HG02852 (cell line): Measurements from ENCODE around the gene UQCRH.
A peak's percentile ranks its signal among the peaks of the same experiment; 100 is the strongest.

Experiments used
- ATAC-seq: cut with Tn5 transposase; IDR thresholded peaks from one replicate; pipeline ENCODE4 v1.9.1; 2021; ENCODE audit warnings: mild to moderate bottlenecking, moderate library complexity; ENCODE audit not compliant: unreplicated experiment

UQCRH gene

DNA sequence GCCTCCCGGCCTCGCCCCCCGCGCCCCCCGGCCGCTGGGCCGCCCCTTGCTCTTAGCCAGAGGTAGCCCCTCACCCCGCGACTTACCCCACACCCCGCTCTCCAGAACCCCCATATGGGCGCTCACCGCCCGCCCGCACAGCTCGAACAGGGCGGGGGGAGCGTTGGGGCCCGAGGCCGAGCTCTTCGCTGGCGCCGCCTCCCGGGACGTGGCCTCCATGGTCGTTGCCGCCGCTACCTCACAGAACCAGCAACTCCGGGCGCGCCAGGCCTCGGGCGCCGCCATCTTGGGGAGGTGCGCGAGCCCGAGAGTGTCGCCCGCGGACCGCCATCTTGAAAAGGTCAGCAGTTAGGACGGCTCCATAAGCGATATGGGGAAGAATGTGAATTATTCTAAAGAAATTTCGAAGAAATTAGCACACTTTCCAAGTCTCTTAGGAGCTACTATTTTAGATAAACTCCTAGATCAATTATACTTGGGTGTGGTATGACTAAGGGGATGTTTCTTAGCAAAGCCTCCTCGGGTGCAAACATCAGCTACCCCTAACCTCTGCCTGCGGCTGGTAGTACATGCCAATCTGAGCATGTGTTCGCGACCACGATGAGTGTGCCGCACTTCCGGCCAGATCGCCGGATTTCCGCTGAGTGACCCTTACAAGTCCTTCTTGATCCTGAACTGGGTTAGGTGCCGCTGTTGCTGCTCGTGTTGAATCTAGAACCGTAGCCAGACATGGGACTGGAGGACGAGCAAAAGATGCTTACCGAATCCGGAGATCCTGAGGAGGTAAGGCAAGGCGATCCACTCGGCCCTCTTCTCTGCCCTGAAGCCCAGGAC is at the start of gene UQCRH, which contains the start of gene LRRC41:
TSS of gene UQCRH (plus strand) at position 661 of the 834 bp plus-strand sequence. CDS start at position 730, 69 bp downstream.
TSS of gene LRRC41 (minus strand) at position 579 of the 834 bp plus-strand sequence. CDS start at position 285, 294 bp downstream.
- ATAC-seq: peak; percentile 70

DNA sequence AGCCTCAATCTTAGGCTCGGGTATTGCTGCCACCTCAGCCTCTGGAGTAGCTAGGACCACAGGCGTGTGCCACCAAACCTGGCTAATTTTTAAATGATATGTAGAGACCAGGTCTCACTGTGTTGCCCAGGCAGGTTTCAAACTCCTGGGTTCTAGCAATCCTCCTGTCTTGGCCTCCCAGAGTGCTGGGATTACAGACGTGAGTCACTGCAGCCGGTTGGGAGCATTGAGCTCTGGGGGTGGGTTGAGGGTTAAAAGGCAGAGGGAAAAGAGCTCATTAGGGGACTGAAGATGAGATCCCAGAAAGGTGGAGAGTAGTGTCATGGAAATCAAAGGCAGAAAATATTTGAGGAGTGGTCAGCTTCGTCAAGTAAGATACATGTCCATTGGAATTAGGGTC is 48.8 kb upstream of the UQCRH start:
- ATAC-seq: no peak

DNA sequence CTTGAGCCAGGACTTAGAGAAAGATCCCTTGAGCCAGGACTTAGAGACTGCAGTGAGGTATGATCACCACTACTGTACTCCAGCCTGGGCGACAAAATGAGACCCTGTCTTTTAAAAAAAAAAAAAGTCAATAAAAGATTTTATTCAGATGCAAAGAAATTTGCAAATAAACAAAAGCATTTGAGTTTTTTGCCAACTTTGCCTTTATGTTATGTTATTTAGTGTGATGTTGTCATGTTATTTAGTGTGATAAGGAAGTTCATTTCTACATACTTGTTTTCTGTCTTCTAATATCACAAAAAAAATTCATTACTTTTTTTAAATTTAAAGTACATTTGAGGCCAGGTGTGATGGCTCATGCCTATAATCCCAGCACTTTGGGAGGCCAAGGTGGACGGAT is 47.0 kb upstream of the UQCRH start:
- no peak for ATAC-seq

DNA sequence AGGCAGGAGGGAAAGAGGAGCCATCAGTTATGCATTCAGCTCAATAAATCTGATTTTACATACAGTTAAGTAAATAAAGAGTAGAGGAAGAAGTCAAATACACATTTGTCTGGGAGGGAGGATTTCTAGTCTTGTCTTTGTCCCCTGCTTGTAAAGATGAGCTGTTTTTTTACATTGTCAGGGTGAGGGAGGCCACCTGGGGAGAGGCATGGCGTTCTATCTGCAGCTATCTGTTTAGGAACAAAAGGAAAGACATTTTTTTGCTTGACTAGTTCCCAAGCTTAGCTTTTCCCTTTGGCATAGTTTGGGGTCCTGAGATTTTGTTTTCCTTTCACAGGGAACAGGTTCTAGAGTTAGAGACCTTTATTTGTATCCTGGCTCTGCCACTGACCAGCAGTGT is 41.0 kb upstream of the UQCRH start:
- ATAC-seq: no peak

DNA sequence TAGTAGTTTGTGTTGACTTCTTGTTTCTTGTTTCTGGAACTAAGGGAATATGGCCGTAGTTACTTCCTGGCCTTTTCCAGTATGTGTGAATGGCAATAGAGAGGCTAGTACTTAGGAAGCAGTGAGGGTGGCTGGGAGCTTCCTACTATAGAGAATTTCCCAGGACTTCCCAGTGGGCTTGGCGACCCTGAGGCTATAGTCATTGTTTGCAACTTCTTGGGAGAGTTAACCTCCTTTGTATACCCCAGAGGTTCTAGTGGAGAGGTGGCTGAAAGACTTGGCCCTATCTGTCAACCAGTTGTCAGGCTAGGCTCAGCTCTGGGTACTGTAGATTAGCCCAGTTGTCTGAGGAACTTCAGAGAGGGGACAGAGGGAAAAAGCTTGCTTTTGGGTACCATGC is 40.4 kb upstream of the UQCRH start:
- no peak for ATAC-seq

DNA sequence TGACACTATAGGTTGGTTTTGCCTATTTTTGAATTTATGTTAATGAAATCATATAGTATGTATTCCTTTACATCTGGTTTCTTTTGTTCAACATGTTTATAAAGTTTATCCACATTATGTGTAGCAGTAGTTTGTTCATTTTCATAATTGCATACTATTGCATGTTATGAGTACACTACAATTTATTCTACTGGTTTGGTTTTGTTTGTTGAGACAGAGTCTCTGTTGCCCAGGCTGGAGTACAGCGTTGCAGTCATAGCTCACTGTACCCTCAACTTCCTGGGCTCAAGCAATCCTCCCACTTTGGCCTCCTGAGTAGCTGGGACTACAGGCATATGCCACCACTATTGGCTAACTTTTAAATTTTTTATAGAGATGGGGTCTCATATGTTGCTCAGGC is 34.9 kb upstream of the UQCRH start:
- ATAC-seq: no peak

DNA sequence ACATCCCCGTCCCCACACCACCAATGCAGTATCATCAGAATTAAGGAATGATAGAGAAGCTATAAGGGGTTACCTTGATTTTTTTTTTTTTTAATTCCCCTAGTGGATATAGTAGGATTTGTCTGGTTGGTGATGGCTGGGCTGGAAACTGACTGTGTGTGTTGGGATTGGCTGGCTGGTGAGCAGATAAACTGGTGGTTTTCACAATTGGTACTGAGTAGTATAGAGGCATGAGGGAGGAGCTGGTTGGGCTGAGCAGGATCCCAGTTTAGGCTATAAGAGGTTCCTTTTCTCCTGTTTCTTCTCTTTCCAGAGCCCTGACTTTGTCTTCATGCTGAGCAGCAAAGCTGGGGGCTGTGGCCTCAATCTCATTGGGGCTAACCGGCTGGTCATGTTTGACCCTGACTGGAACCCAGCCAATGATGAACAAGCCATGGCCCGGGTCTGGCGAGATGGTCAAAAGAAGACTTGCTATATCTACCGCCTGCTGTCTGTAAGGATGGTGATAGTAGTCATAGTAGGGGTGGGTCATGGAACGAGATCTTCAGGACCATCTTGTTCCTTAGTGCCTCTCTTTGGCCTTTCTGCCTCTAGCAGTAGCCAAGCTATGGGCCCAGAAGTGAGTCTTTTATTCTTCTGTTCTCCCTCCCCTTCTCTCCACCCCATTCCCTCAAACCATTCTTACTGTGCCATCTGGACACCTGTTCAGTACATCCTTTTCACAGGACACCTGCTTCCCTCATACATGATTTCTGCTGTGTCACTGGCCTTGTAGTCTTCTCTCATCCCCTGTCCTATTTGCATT is 29.1 kb upstream of the UQCRH start:
- ATAC-seq: no peak

DNA sequence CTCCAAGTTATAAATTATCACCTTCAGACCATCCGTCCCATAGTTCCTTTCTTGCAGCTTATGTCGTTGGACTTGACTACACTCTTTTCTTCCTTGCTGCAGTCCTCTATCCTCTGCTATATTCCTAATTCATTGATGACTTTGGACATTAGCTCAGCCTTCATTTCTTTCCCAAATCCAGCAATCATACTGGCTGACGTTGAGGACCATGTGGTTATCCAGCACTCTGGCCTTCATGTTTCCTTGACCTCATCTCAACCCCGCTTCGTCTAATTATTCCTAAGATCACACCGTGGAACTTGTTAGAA is 28.5 kb upstream of the UQCRH start:
- no peak for ATAC-seq

DNA sequence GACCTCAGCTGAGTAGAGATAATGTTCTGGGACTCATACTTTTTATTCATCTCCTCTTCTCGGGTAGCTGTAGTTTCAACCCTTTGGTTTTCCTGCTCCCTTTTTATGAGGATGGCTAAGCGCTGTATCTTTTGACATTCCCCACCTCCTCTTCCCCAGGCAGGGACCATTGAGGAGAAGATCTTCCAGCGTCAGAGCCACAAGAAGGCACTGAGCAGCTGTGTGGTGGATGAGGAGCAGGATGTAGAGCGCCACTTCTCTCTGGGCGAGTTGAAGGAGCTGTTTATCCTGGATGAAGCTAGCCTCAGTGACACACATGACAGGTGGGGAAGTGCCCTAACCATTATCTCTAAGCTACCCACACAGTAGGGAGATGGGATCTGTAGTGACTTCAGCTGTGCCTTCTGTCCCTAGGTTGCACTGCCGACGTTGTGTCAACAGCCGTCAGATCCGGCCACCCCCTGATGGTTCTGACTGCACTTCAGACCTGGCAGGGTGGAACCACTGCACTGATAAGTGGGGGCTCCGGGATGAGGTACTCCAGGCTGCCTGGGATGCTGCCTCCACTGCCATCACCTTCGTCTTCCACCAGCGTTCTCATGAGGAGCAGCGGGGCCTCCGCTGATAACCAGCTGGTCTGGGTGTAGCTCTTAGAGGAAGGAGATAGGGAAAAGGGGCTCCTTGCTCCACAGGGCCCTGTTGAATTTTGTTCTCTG is 25.7 kb upstream of the UQCRH start:
- ATAC-seq: no peak

DNA sequence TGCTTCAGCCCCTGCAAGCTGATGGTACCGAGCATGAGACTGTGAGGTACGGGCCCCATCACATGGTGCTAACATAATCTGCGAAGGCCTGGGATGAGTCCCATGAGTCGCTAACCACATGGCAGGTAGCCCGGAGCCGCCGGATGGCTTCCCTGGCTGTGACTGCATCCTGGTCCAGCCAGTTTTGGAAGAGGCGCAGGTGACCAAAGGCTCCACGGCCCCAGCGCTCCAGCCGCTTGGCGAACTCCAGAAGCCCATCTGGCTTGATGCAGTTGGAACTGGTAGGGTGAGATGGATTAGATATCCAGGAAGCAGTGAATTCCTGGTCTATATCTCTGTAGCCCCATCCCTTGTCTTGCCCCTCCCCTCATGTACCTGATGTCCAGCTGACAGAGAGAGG is 24.7 kb upstream of the UQCRH start:
- no peak for ATAC-seq

DNA sequence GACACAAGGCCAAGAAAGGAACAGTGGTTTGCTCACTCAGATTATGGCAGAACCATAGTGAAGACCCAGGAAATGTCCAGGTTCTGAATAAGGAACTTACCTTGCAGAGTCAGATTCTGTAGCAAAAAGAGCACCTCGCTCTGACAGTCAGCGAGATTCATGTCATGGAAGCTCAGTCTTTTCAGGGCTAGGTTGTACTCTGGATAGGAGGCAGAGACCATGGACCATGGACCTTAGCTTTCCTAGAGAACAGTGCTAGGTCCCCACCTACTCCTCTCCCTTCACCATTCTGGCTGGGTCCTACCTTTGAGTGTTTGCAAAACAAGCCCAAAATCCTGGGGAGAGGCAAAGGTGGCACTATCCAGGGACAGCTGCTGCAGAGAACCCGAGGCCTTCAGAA is 23.4 kb upstream of the UQCRH start:
- no peak for ATAC-seq

DNA sequence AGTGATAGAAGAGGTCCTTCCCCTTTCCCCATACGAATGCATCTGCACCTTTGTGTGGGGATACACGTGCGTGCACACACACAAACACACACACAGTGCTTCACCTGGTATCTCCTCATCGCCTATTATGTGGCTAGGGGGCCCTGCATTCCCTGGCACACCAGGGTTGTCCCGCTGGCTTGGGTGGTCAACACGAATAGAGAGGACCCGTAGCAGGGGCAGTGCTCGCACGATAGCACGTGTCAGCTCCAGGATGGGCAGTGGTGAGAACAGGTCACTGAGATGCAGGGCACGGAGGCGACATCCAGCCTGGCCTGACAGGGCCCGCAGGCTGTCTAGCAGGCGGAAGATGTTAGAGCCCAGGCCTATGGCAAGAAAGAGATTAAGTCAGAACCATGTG is 22.5 kb upstream of the UQCRH start:
- ATAC-seq: no peak

DNA sequence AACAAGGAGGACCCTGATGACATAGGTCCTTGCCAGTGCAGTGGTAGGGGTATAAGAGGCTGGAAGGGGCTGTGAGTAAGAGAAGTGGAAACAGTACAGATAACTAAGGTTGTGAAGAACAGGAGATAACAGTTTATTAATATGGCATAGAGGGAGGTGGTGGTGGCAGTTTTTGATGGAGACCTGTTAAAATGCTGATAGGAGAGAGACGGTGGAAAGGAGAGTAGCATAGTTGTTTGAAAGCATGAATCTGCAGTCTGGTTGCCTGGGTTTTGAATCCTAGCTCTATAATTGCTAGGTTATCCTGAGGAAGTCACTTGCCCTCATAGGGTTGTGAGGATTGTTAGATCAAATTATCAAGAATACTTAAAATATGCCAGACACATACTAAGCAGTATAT is 19.4 kb upstream of the UQCRH start:
- no peak for ATAC-seq

DNA sequence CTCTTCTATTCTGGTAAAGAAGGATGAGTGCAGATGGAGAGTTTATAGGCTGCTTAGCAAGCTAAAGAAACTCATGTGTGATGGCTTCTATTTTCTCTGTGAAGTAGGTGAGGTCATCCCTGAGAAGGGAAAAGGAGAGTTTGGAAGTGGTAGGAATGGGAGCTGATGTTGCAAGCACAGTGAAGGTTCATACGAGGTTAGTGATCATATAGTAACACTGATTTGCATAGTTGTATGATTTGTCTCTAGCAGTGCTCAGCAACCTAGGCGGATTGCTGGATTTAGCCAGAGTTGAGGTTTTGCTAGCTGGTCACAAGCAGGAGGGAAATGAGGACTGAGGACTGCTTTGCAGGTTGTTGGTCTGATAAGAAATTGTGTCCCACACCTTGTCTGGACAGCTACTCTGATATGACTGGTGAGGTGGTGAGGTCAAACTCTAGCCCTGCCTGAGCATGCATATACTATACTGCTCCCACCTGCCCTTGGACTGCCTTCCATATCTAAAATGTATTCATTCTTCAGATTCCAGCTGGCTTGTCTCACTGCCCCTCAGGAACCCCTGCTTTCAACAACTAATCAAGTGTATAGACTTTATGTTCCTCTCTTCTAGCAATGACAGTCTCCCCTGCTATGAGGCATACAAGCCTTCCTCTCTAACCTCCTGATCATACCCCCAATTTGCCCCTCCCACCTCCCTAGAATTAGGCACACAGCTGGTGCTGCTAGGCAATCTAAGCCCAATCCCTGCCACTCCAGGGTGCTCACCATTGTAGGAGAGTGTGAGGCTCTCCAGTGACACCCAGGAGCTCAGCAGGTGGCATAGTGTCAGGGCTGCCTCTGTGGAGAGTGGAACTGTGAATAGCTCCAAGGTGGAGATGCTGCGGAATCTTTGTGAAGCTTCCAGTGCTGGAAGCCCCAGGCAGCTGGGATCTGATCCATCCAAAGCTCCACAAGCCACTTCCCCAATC is 18.6 kb upstream of the UQCRH start:
- ATAC-seq: no peak

DNA sequence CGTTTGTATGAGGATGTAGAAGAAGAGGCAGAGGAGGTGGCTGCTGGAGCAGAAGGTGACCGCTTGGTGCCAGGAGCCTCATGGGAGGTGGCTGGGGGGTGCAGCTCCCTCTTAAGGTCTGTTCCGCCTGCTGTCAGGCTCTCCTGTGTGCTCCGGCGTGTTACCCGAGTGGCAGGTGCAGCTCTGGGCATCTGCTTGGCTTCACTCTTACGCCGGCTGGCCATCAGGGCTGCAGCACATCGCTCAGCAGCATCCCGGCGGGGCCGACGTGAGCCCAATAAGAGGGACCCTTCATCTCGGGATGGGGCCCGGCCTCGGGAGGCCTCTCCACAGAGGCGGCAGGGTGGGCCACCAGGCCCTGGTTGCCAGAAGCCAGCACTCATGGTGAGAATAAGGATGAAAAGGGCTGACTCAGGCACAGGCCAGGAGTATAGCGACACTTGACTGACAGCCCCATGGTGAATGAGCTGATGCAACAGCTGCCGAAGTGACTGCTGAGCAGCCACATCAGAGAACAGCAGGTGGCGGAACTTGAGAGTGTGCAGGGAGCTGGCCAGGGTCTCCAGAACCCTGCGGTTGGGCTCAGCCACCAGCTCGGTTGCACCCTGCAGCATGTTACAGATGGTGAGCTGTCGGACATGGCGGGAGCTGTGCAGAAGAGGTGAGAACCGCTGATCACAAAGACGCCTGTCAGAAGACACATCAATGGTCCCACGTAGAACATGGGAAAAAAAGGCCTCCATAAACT is 17.6 kb upstream of the UQCRH start:
- no peak for ATAC-seq

DNA sequence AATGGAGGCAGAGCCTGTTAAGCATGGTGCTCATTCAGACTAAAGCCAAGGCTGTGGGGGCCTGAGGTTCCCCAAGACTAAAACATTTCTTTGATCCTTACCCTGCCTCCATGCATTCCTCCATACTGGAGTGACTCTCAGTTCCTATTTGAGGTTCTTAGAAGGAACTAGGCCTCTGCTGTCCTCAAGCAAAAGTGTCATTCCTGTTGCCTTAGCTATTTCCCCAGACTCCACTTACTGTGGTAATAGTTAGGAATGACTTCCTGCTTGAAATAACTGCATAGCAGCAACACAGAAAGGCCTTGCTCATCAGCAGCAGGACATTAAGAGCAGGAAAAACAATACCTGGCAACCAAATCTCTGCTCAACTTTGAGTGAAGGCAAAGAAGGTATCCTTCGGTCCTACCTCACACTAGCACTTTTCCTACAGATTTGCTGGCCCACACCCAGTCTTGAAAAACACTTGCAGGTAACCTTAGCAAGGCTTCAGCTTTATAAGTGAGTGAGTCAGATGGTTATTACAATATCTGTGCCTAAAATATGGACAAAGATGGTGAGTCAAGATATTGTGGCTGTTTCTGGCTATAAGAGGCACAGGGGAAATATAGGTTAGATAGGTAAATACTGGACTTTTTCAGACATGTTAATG is 14.9 kb upstream of the UQCRH start:
- no peak for ATAC-seq

DNA sequence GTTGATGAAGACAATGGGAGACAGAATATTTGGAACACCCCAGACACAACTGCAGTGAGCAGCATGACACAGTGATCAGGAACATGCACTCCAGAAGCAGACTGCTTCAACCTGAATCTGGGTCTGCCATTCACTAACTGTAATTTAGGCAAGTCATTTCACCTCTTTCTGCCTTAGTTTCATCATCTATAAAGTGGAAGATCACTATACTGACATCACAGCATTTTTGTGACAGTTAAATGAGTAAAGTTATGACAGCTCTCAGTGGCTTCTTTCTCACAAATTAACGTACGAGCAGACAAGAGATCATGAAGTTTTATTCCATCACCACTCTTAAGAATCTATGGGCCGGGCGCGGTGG is 14.4 kb upstream of the UQCRH start:
- no peak for ATAC-seq

DNA sequence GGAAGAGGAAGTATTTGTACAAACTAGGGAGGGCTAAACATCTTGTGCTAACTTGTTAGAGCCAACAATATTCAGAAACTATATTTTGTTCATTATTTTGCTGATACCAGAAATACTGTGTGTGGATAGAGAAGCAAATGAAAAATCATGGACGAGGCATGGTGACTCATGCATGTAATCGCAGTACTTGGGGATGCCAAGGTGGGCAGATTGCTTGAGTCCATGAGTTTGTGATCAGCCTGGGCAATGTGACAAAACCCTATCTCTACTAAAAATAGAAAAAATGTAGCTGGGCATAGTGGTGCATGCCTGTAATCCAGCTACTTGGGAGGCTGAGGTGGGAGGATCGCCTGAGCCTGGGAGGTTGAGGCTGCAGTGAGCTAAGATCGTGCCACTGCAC is 13.5 kb upstream of the UQCRH start:
- no peak for ATAC-seq

DNA sequence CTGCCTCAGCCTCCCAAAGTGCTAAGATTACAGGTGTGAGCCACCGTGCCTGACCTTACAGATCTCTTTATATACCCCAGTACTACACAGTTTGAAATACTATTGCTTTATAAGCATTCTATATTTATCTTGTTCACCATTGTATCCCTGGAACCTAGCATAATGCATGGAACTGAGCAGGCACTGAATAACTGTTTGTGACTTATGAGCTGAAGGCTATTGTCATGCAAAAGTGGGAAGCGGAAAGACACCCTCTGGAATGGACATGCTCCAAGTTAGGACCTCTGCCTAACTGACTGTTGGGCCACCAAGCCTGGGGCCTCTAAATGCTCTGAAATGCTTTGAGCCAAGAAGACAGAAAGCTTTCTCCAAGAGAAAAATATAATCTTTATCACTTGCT is 8.2 kb upstream of the UQCRH start:
- ATAC-seq: no peak
